ENCODE measurements around the gene GALNT17.

Gene GALNT17

GRCh38 chr7:71130031-71130679 lies 1.8 kb upstream of the GALNT17 start:
- TF ChIP-seq, protein P1, sequence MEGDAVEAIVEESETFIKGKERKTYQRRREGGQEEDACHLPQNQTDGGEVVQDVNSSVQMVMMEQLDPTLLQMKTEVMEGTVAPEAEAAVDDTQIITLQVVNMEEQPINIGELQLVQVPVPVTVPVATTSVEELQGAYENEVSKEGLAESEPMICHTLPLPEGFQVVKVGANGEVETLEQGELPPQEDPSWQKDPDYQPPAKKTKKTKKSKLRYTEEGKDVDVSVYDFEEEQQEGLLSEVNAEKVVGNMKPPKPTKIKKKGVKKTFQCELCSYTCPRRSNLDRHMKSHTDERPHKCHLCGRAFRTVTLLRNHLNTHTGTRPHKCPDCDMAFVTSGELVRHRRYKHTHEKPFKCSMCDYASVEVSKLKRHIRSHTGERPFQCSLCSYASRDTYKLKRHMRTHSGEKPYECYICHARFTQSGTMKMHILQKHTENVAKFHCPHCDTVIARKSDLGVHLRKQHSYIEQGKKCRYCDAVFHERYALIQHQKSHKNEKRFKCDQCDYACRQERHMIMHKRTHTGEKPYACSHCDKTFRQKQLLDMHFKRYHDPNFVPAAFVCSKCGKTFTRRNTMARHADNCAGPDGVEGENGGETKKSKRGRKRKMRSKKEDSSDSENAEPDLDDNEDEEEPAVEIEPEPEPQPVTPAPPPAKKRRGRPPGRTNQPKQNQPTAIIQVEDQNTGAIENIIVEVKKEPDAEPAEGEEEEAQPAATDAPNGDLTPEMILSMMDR (IDR thresholded peaks at IDR 0.05; ENCODE audit: extremely low read depth, missing control alignments), result no peak
- no peak for DNase-seq (ENCODE audit: low spot score)

DNA sequence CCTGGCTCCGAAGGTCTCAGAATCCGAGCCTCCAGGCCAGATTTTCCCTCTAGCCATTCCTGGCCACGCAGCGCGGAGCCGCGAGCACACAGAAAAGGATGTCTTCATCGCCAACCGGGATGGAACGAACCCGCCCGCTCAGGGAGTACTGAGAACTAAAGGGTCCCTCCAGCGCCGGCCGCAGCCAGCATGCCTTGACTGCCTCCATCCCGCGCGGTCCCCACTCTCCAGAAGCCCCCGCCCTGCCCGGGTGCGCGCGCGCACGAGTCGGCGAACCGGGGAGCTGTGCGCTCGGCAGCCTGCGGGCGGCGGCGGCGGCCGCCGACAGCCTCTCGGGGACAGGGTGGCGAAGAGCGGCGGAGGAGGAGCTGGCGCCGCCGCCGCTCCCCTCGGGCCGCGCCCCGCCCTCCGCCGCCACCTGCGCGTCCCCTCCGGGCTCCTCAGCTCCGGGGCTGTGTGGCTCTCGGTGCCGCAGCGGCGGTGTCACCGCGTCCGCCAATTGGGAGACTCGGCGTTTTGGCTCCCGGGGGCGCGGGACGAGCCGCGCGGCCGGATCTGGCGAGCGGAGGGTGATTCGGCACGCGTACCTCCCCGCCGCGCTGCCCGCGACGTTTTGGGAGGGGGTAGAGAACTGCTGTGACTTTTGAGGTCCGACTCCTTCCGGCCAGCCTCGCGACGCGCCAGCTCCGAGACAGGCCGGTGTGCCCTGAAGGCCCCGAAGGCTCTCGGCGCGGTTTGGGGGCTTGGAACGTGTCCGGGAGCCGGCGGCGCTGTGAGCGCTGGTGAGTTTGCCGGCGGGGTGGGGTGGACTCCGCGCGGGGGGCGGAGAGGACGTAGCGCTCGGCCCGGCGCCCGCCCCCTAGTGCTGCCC lies 453 bp upstream of the GALNT17 start:
- TF ChIP-seq, protein P1 (IDR thresholded peaks at IDR 0.05; ENCODE audit: extremely low read depth, missing control alignments), result no peak
- no peak for DNase-seq (ENCODE audit: low spot score)

DNA sequence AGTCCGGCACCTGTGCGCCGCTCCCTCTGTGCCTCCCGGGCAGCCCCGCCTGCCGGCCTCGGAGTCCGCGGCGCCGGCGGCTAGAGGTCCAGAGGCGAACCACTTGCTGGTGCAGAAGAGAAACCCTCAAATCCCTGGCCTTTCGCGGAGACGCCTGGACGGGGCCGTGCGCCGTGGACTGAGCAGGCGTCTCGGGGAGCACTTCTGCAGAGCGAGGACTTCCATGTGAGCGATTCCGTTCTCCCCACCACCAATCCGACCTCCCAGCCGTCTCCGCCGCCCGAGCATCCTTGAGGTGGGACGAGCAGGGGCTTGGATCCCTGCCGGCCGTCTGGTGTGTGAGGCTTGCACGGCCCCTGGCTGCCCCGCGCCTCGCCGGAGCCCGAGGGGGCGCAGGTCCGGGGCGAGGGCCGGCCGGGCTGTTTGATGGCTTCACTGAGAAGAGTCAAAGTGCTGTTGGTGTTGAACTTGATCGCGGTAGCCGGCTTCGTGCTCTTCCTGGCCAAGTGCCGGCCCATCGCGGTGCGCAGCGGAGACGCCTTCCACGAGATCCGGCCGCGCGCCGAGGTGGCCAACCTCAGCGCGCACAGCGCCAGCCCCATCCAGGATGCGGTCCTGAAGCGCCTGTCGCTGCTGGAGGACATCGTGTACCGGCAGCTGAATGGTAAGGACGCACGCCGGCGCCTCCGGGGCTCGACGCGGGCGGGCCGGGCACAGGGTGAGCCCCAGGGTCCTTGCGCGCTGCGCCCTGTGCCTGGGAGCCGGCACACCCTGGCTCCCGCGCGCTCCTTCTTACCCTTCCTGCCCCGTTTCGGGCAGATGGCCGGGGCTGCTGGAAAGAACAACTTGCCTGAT lies 660 bp downstream of the GALNT17 start:
- TF ChIP-seq, protein P1 (IDR thresholded peaks at IDR 0.05; ENCODE audit: extremely low read depth, missing control alignments), result no peak
- no peak for DNase-seq (ENCODE audit: low spot score)

DNA sequence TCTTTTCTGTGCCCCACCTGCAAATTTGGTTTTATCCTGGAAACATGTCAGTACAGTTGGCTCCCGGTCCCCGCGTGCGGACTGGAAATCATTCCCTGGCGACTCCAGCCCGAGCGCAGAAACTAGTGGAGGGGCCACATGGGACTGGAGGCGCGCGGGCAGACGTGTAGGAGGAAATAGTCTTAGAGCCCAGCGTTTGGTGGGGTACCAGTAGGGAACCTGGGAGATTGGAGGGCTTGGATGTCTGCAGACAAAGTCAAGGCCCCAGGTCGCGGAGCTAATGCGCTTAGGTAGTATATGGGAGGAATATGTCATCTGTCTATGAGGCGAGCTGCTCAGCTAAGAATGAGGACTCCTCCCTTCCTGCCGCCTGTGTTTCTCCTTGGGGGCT lies 1.3 kb downstream of the GALNT17 start:
- TF ChIP-seq, protein P1 (IDR thresholded peaks at IDR 0.05; ENCODE audit: extremely low read depth, missing control alignments), result no peak
- DNase-seq (ENCODE audit: low spot score), result no peak

GRCh38 chr7:71133856-71134255 lies 1.9 kb downstream of the GALNT17 start:
- no peak for DNase-seq (ENCODE audit: low spot score)
- TF ChIP-seq, protein P1 (IDR thresholded peaks at IDR 0.05; ENCODE audit: extremely low read depth, missing control alignments), result no peak

- TF ChIP-seq, protein P1 (IDR thresholded peaks at IDR 0.05; ENCODE audit: extremely low read depth, missing control alignments), result no peak
- DNase-seq (ENCODE audit: low spot score), result no peak
These were observed 3.2 kb downstream of the GALNT17 start for GRCh38 chr7:71135116-71135515.

Data from GM20000 (cell line).